HG02623 (cell line): ENCODE data around the gene GRPR.
"Not testable (repeated sequence)": the region's sequence is repeated elsewhere in the genome, so short reads cannot be mapped to it uniquely, and the experiment has no call there.

ENCODE experiments used
- ATAC-seq: cut with Tn5 transposase; IDR thresholded peaks from one replicate; pipeline ENCODE4 v1.9.1; 2021; ENCODE audit warnings: moderate library complexity; ENCODE audit not compliant: unreplicated experiment

GRPR gene

GRCh38 chrX:16137416-16138107 is 14.2 kb downstream of the GRPR start:
- peak; percentile 82 for ATAC-seq

GRCh38 chrX:16138108-16138427 is 14.7 kb downstream of the GRPR start:
- peak; percentile 35 for ATAC-seq

DNA sequence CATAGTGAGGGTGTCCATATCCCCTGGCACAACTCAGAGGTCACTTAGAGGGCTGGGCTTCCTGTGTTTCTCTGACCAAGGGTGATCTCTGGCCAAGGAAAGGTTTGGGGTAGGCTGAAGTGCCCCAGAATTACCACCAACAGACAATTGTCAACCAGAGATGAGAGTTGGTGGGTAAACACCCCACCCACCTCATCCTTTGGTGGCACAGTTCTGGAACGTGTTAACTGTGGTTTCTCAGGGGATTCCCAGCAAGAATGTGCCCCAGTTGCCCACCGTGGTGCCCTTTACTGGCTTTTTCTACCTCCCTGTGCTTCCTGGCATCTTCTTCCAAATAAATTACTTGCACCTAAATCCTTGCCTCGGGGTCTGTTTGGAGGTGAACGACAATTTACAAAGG is 17.1 kb downstream of the GRPR start:
- no peak for ATAC-seq

DNA sequence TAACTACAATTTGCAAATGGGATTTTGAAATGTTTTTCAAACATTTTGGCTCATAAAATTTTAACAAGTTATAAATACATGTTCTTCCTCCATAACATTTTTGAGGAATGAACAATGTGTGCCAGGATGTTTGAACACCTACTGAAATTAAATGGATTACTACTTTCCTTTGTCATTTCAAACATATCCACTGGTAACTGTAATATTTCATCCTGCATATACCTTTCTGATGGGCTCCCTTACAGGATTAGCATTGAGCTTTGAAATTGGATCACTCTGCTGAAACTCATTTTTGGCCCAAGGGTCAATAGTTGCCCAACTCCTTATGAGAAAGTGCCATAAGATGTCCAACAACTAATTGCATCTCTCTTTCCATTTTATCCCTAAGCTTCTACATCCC is 17.6 kb downstream of the GRPR start:
- no peak for ATAC-seq

- no peak for ATAC-seq
Observed at GRCh38 chrX:16141422-16142245, 18.3 kb downstream of the GRPR start.

- no peak for ATAC-seq
Observed at GRCh38 chrX:16142246-16142558, 18.8 kb downstream of the GRPR start.

DNA sequence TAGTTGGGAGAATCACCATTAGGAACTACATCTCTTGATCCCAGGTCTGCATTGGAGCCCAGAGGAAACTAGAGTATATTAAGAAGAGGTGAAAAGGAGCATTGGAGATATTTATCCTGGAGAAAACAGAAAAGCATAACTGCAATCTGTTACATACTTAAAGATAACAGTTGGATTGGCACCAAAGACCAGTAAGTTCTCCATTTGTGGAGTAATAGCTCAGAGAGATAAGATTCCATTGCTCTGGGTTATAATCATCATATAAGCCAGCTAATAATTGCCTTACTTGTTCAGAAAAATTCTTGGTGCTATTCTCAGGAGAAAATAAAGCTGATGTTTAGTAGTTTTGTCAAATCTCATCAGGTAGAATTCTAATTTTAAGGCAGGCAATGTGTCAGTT is 20.6 kb downstream of the GRPR start:
- ATAC-seq = no peak

DNA sequence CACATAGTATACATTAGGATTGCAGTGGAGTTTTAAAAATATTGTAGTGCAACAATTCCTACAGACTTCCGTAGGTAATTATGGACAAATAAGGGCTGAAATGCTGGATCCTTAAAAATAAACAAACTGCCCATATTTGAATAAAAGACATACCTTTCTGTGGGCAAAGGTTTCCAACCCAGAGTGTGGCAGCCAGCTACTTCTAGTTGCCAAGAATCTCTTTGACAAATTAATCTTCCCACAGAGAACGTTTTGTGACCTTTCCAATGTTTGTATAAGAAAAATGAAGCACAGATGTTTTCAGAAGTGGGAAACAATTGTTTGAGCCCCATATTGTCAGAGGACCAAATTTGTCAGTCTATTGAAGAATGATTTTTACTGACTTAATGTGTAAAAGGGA is 21.1 kb downstream of the GRPR start:
- ATAC-seq = no peak

GRCh38 chrX:16145093-16145492 is 21.7 kb downstream of the GRPR start:
- not testable (repeated sequence) for ATAC-seq

DNA sequence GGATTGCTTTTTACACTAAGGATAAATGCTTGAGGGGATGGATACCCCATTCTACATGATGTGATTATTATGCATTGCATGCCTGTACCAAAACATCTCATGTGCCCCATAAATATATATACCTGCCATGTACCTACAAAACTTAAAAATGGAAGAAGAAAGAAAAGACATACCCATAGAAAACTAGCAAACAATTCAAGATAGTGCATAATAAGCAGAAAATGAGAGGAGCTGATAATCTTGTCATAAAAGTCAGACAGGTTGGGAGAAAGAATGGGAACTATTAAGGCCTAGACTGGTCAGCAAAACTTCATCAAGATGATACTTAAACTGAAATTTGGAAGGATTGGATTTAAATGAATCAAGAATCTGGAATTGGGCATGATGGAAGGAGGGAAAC is 22.3 kb downstream of the GRPR start:
- ATAC-seq = no peak

DNA sequence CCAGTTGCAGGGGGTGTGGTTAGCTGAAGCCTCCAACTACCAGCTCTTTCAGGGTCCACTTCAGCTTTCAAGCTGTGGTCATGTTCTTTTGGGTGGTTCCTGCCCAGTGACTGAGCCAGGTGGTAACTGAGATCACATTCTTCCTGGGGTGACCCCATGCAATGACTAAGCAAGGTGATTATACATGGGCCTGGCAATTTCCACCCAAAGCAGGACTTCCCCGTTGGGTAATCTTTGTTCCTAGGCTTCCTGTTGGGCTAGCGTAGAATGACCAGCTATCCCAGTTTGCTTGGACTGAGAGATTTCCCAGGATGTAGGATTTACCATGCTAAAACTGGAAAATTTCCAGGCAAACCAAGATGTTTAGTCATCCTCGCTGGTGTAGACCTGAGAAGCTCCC is 25.5 kb downstream of the GRPR start:
- ATAC-seq = no peak

- no peak for ATAC-seq
Observed at GRCh38 chrX:16155581-16156096, 32.3 kb downstream of the GRPR start.

- no peak for ATAC-seq
Observed at GRCh38 chrX:16156692-16157331, 33.4 kb downstream of the GRPR start.

DNA sequence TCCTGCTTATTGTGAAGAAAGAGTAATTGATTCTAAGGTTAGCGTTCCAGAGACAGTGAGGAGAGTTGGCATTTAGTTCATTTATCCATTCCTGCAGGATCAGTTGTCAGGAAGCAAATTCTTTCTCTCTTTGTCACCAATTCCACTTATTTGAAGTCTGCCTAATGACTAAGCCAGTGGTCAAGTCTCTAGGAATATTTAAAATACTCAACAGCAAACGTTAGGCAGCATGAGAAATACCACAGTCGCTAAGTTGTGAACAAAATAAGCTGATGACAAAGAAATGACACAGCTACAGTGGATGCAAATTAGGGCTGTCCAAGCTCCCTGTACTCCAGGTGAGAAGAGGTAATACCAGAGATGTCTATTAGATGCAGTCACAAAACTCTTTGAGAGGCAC is 37.4 kb downstream of the GRPR start:
- no peak for ATAC-seq

DNA sequence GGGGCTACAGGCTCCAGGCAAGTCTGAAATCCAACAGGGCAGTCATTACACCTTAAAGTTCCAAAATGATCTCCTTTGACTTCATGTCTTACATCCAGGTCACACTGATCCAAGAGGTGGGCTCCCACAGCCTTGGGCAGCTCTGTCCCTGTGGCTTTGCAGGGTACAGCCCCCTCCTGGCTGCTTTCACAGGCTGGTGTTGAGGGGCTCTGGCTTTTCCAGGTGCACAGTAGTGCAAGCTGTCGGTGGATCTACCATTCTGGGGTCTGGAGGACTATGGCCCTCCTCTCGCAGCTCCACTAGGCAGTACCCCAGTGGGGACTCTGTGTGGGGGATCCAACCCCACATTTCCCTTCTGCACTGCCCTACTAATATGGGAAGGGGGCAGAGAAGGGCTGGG is 37.8 kb downstream of the GRPR start:
- not testable (repeated sequence) for ATAC-seq

DNA sequence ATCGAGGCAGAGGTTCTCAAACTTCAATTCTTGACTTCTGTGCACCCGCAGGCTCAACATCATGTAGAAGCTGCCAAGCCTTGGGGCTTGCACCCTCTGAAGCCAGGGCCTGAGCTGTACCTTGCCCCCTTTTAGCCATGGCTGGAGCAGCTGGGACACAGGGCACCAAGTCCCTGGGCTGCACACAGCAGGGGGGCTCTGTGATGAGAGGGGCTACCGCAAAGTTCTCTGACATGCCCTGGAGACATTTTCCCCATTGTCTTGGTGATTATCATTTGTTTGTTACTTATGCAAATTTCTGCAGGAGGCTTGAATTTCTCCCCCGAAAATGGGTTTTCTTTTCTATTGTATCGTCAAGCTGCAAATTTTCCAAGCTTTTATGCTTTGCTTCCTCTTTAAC is 39.0 kb downstream of the GRPR start:
- ATAC-seq = no peak

- ATAC-seq = no peak
Observed at GRCh38 chrX:16164748-16165147, 41.4 kb downstream of the GRPR start.

- no peak for ATAC-seq
Observed at GRCh38 chrX:16167181-16167580, 43.8 kb downstream of the GRPR start, which contains the start of gene MAGEB17. Gene MAGEB17 (plus strand): TSS chrX:16167481. CDS start chrX:16170383, 2,902 bp downstream.

- ATAC-seq = no peak
Observed at GRCh38 chrX:16171039-16171438, 47.7 kb downstream of the GRPR start.

- no peak for ATAC-seq
Observed at GRCh38 chrX:16171944-16172343, 48.6 kb downstream of the GRPR start.

GRCh38 chrX:16172391-16172790 is 49.0 kb downstream of the GRPR start:
- ATAC-seq = no peak
